ENCODE measurements around the gene TLCD2. TPM values are rescaled to one million over a fixed set of nuclear protein-coding genes. Genes with fewer than 3 reads are reported as not detected.

TLCD2 gene
- total RNA-seq, 5 donors from 2014 or later (not counting 1 experiment from before 2014, with no cell fraction given), result 0.25 to 0.82 (median 0.59) TPM

- ChIA-PET POLR2A (no interaction called here), CTCF (no interaction called here)
- peaks cover 0 to 4% of the 10 kb centered on the region in 2 donors for H3K27me3 Mint-ChIP-seq
- peak overlapping the region in 1 of 2 donors; percentile 63 for H3K27ac Mint-ChIP-seq
- ATAC-seq (replicated peaks in 1 of 4) (no peak), DNase-seq (peak in 1 of 35 experiments; percentile 19)
- Histone ChIP-seq H3K9me3 (no peaks in the 10 kb centered on the region), H3K27me3 (replicated peaks in 1 of 2; ENCODE audit: control insufficient read depth in 2 of 2, extremely low read depth in 1 of 2, insufficient read depth in 2 of 2, low read length in 1 of 2) (peaks cover 0 to 39% of the 10 kb centered on the region in 2 experiments), H3K4me1 (ENCODE audit: control insufficient read depth in 1 of 2, extremely low read depth in 1 of 2, insufficient read depth in 2 of 2, low read length in 2 of 2) (peaks cover 21 to 58% of the 10 kb centered on the region in 2 experiments), H3K4me3 (ENCODE audit: control insufficient read depth in 1 of 2, extremely low read depth in 1 of 2, low read length in 1 of 2) (no peak overlapping the region), H3K36me3 (ENCODE audit: control insufficient read depth in 2 of 2, extremely low read depth in 1 of 2, insufficient read depth in 1 of 2, low read length in 1 of 2) (peaks cover 0 to 12% of the 10 kb centered on the region in 2 donors), H3K27ac (ENCODE audit: low read length) (no peak overlapping the region)
- peaks cover 37 to 45% (median 43%) of the 10 kb centered on the region in 3 donors for H3K4me1 Mint-ChIP-seq
- peaks cover 10% of the 10 kb centered on the region for H3K36me3 Mint-ChIP-seq
- H3K4me3 Mint-ChIP-seq, result peak overlapping the region; percentile 60 to 97 (median 75)
- no peaks in the 10 kb centered on the region for H3K9me3 Mint-ChIP-seq
- WGBS (ENCODE audit: insufficient coverage), result 54% methylated on average over 15 of the region's 19 CpGs
Observed at GRCh38 chr17:1714427-1714979, 4.3 kb upstream of the TLCD2 start.

- H3K9me3 Mint-ChIP-seq, result no peaks in the 10 kb centered on the region
- Histone ChIP-seq H3K4me1 (ENCODE audit: control insufficient read depth in 1 of 2, extremely low read depth in 1 of 2, insufficient read depth in 2 of 2, low read length in 2 of 2) (peaks cover 23 to 64% of the 10 kb centered on the region in 2 experiments), H3K9me3 (no peaks in the 10 kb centered on the region), H3K4me3 (ENCODE audit: control insufficient read depth in 1 of 2, extremely low read depth in 1 of 2, low read length in 1 of 2) (no peak overlapping the region), H3K27me3 (replicated peaks in 1 of 2; ENCODE audit: control insufficient read depth in 2 of 2, extremely low read depth in 1 of 2, insufficient read depth in 2 of 2, low read length in 1 of 2) (peaks cover 0 to 45% of the 10 kb centered on the region in 2 experiments), H3K27ac (ENCODE audit: low read length) (no peak overlapping the region), H3K36me3 (ENCODE audit: control insufficient read depth in 2 of 2, extremely low read depth in 1 of 2, insufficient read depth in 1 of 2, low read length in 1 of 2) (peaks cover 0 to 12% of the 10 kb centered on the region in 2 donors)
- H3K27ac Mint-ChIP-seq, result peak overlapping the region in 1 of 2 donors; percentile 63
- 67% methylated on average over 9 of the region's 11 CpGs for WGBS (ENCODE audit: insufficient coverage)
- H3K36me3 Mint-ChIP-seq, result peaks cover 10% of the 10 kb centered on the region
- H3K27me3 Mint-ChIP-seq, result peaks cover 0 to 5% of the 10 kb centered on the region in 2 donors
- H3K4me3 Mint-ChIP-seq, result peak overlapping the region; percentile 60 to 97 (median 75)
- no peak for ATAC-seq (replicated peaks in 1 of 4)
- CTCF ChIA-PET, result no interaction called here
- POLR2A ChIA-PET, result no interaction called here
- no peak for DNase-seq
- peaks cover 37 to 45% (median 45%) of the 10 kb centered on the region in 3 donors for H3K4me1 Mint-ChIP-seq
Observed at GRCh38 chr17:1713878-1714426, 3.8 kb upstream of the TLCD2 start.

- Histone ChIP-seq H3K9me3 (no peaks in the 10 kb centered on the region), H3K27ac (ENCODE audit: low read length) (no peak overlapping the region), H3K27me3 (replicated peaks in 1 of 2; ENCODE audit: control insufficient read depth in 2 of 2, extremely low read depth in 1 of 2, insufficient read depth in 2 of 2, low read length in 1 of 2) (peaks cover 0 to 51% of the 10 kb centered on the region in 2 experiments), H3K36me3 (ENCODE audit: control insufficient read depth in 2 of 2, extremely low read depth in 1 of 2, insufficient read depth in 1 of 2, low read length in 1 of 2) (peaks cover 0 to 12% of the 10 kb centered on the region in 2 donors), H3K4me3 (ENCODE audit: control insufficient read depth in 1 of 2, extremely low read depth in 1 of 2, low read length in 1 of 2) (no peak overlapping the region), H3K4me1 (ENCODE audit: control insufficient read depth in 1 of 2, extremely low read depth in 1 of 2, insufficient read depth in 2 of 2, low read length in 2 of 2) (peaks cover 23 to 67% of the 10 kb centered on the region in 2 experiments)
- Mint-ChIP-seq H3K36me3 (peaks cover 10% of the 10 kb centered on the region), H3K4me3 (peak overlapping the region in 2 of 3 donors; percentile 28 to 97), H3K9me3 (no peaks in the 10 kb centered on the region), H3K27ac (no peak overlapping the region), H3K4me1 (peaks cover 39 to 48% (median 42%) of the 10 kb centered on the region in 3 donors), H3K27me3 (peaks cover 0 to 8% of the 10 kb centered on the region in 2 donors)
- POLR2A ChIA-PET, result no interaction called here
- ATAC-seq (replicated peaks in 1 of 4) (no peak), DNase-seq (no peak)
- 89% methylated on average over 3 of the region's 10 CpGs for WGBS (ENCODE audit: insufficient coverage)
- CTCF ChIA-PET, result no interaction called here
Observed at GRCh38 chr17:1713160-1713877, 3.1 kb upstream of the TLCD2 start.

- H3K9me3 ChIP-seq, result no peaks in the 10 kb centered on the region
- H3K27ac Mint-ChIP-seq, result no peak overlapping the region
- no peak overlapping the region for H3K4me3 ChIP-seq (ENCODE audit: control insufficient read depth in 1 of 2, extremely low read depth in 1 of 2, low read length in 1 of 2)
- no peaks in the 10 kb centered on the region for H3K9me3 Mint-ChIP-seq
- H3K4me3 Mint-ChIP-seq, result no peak overlapping the region
- H3K36me3 ChIP-seq (ENCODE audit: control insufficient read depth in 2 of 2, extremely low read depth in 1 of 2, insufficient read depth in 1 of 2, low read length in 1 of 2), result peaks cover 0 to 12% of the 10 kb centered on the region in 2 donors
- WGBS (ENCODE audit: insufficient coverage), result 96% methylated on average over 6 of the region's 8 CpGs
- peaks cover 18 to 67% of the 10 kb centered on the region in 2 experiments for H3K4me1 ChIP-seq (ENCODE audit: control insufficient read depth in 1 of 2, extremely low read depth in 1 of 2, insufficient read depth in 2 of 2, low read length in 2 of 2)
- ATAC-seq (replicated peaks in 1 of 4) (no peak), DNase-seq (no peak)
- POLR2A ChIA-PET, result interaction anchor here in 1 of 2 donors (0.6 kb wide), 1 partner anchor 102 kb away, joined by 3 read pairs; no protein-coding TSS in a partner anchor
- H3K4me1 Mint-ChIP-seq, result peaks cover 32 to 49% (median 32%) of the 10 kb centered on the region in 3 donors
- CTCF ChIA-PET, result no interaction called here
- H3K27me3 ChIP-seq (replicated peaks in 1 of 2; ENCODE audit: control insufficient read depth in 2 of 2, extremely low read depth in 1 of 2, insufficient read depth in 2 of 2, low read length in 1 of 2), result peaks cover 4 to 60% of the 10 kb centered on the region in 2 experiments
- H3K27ac ChIP-seq (ENCODE audit: low read length), result no peak overlapping the region
- H3K27me3 Mint-ChIP-seq, result peaks cover 0 to 14% of the 10 kb centered on the region in 2 donors
- H3K36me3 Mint-ChIP-seq, result peaks cover 10% of the 10 kb centered on the region
Observed at GRCh38 chr17:1712271-1712670, 2.1 kb upstream of the TLCD2 start.

DNA sequence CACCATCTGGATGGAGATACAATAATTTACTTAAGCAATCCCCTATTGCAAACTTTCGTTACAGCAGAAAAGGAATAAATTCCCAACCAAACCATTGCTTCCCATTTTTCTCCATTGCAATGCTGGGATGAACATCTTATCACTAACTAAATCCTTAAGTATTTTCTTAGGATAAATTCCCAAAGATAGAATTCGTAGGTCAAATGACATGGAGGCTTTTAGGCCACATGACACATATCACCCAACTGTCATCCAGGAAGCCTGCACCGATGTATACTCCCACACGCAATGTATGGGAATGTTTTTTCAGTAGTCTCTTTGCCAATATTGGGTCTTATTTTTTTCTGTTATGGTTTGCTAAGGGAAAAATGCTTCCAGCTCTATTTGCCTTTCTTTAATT lies 1.6 kb upstream of the TLCD2 start:
- peaks cover 16 to 63% of the 10 kb centered on the region in 2 experiments for H3K4me1 ChIP-seq (ENCODE audit: control insufficient read depth in 1 of 2, extremely low read depth in 1 of 2, insufficient read depth in 2 of 2, low read length in 2 of 2)
- peaks cover 4 to 60% of the 10 kb centered on the region in 2 experiments for H3K27me3 ChIP-seq (replicated peaks in 1 of 2; ENCODE audit: control insufficient read depth in 2 of 2, extremely low read depth in 1 of 2, insufficient read depth in 2 of 2, low read length in 1 of 2)
- Mint-ChIP-seq H3K27me3 (peaks cover 0 to 16% of the 10 kb centered on the region in 2 donors), H3K4me3 (peak overlapping the region in 1 of 3 donors; percentile 77), H3K9me3 (no peaks in the 10 kb centered on the region), H3K36me3 (peaks cover 10% of the 10 kb centered on the region), H3K4me1 (peaks cover 27 to 47% (median 28%) of the 10 kb centered on the region in 3 donors), H3K27ac (peak overlapping the region in 1 of 2 donors; percentile 24)
- DNase-seq (no peak), ATAC-seq (replicated peaks in 1 of 4) (no peak)
- H3K4me3 ChIP-seq (ENCODE audit: control insufficient read depth in 1 of 2, extremely low read depth in 1 of 2, low read length in 1 of 2), result no peak overlapping the region
- no peaks in the 10 kb centered on the region for H3K9me3 ChIP-seq
- ChIA-PET POLR2A (interaction anchor here in 1 of 2 donors (0.6 kb wide), 1 partner anchor 101 kb away, joined by 3 read pairs; no protein-coding TSS in a partner anchor), CTCF (no interaction called here)
- peaks cover 0 to 12% of the 10 kb centered on the region in 2 donors for H3K36me3 ChIP-seq (ENCODE audit: control insufficient read depth in 2 of 2, extremely low read depth in 1 of 2, insufficient read depth in 1 of 2, low read length in 1 of 2)
- H3K27ac ChIP-seq (ENCODE audit: low read length), result no peak overlapping the region
- WGBS (ENCODE audit: insufficient coverage), result no CpG with 5 or more reads among the region's 4 CpGs

- CTCF ChIA-PET, result no interaction called here
- DNase-seq, result peak in 2 of 35 experiments; percentile 28 to 38
- H3K27ac ChIP-seq (ENCODE audit: low read length), result peak overlapping the region; percentile 23
- H3K4me3 Mint-ChIP-seq, result peak overlapping the region; percentile 64 to 77 (median 68)
- H3K4me1 Mint-ChIP-seq, result peaks cover 19 to 43% (median 25%) of the 10 kb centered on the region in 3 donors
- peaks cover 4 to 61% of the 10 kb centered on the region in 2 experiments for H3K27me3 ChIP-seq (replicated peaks in 1 of 2; ENCODE audit: control insufficient read depth in 2 of 2, extremely low read depth in 1 of 2, insufficient read depth in 2 of 2, low read length in 1 of 2)
- POLR2A ChIA-PET, result no interaction called here
- ATAC-seq (replicated peaks in 1 of 4), result peak in 1 of 4 experiments; percentile 17
- H3K27ac Mint-ChIP-seq, result peak overlapping the region; percentile 66 to 67
- H3K4me1 ChIP-seq (ENCODE audit: control insufficient read depth in 1 of 2, extremely low read depth in 1 of 2, insufficient read depth in 2 of 2, low read length in 2 of 2), result peaks cover 14 to 59% of the 10 kb centered on the region in 2 experiments
- 33% methylated on average over 3 of the region's 14 CpGs for WGBS (ENCODE audit: insufficient coverage)
- no peaks in the 10 kb centered on the region for H3K9me3 ChIP-seq
- H3K36me3 Mint-ChIP-seq, result peaks cover 10% of the 10 kb centered on the region
- H3K36me3 ChIP-seq (ENCODE audit: control insufficient read depth in 2 of 2, extremely low read depth in 1 of 2, insufficient read depth in 1 of 2, low read length in 1 of 2), result peaks cover 0 to 12% of the 10 kb centered on the region in 2 donors
- H3K4me3 ChIP-seq (ENCODE audit: control insufficient read depth in 1 of 2, extremely low read depth in 1 of 2, low read length in 1 of 2), result peak overlapping the region; percentile 53 to 67
- H3K9me3 Mint-ChIP-seq, result no peaks in the 10 kb centered on the region
- peaks cover 0 to 18% of the 10 kb centered on the region in 2 donors for H3K27me3 Mint-ChIP-seq
Observed at GRCh38 chr17:1710807-1711553, 803 bp upstream of the TLCD2 start.
